GM18511 (cell line): ENCODE data around the gene UXT.
"Not testable (repeated sequence)": the region's sequence is repeated elsewhere in the genome, so short reads cannot be mapped to it uniquely, and the experiment has no call there.

Experiments used
- ATAC-seq: cut with Tn5 transposase; IDR thresholded peaks from one replicate; pipeline ENCODE4 v1.9.1; 2021; ENCODE audit warnings: mild to moderate bottlenecking, moderate library complexity; ENCODE audit not compliant: unreplicated experiment

UXT gene, protein sequence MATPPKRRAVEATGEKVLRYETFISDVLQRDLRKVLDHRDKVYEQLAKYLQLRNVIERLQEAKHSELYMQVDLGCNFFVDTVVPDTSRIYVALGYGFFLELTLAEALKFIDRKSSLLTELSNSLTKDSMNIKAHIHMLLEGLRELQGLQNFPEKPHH

DNA sequence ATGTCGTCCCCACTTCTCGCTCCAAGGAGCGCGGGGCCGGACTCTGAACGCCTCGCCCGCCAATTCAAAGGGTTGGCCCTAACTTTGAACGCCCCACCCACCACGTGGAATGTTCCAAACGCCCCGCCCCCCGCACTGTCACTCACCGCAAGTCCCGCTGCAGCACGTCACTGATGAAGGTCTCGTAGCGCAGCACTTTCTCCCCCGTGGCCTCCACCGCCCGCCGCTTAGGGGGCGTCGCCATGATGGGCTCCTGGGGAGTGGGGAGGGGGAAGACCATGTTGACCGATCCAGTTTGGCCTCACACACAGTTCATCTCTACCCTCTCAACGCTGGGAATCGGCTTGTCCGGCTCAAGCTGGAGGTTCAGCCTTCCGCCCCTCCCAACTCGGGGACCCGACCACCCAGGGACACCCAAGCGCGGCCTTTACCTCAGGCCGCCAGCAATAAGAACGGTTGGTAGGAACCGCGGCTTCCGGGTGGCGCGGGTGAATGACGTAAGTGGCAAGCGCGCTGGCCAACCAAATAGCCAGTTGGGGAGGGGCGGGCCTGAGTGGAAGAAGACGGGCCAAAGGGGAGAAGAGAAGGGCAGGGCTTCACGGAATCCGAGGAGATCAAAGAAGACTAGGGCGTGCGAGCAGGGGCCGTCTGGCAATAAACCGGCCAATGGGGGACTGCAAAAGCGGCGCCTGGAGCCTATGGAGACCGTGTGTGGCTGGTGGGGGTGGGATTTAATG lies at the start of gene UXT:
Gene UXT, minus strand, starts transcription at position 497 of the 737 bp plus-strand sequence. Its CDS starts 253 bp downstream, at position 244.
- ATAC-seq, result peak; percentile 87

DNA sequence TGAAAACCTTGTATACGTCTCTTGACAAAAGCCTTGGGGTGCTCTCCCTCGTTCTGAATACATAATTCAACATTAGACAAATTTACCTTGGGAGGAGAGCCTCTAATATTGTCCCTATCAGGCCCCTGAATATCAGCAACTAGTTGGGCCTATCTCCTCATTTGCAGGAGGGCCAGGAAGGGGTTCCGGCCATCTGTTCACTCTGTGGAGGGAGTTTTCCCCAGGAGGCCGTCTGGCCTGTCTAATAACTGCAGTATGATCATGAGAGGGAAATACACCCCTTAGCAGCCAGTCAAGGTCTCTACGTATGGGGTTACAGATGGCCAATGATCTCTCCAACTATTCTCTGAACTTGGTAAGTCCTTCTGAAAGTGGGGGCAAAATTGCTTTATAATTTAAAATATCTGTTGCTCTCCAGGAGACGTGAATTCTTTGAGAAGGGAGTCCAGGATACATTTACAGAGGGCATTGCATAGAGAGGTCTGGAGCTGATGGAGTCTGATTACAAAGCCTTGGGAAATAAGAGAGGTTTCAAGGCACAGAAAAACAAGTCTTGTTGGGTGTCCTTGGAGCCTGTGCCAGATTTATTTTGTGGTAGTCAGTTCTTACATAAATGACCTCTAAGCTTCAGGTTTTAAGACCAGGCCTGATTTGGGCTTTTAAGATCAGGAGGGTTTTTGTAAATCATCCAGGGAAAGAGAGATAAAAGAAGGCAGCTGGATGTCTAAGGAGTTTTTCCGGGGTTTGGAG lies 48.2 kb upstream of the UXT start:
- ATAC-seq, result no peak

DNA sequence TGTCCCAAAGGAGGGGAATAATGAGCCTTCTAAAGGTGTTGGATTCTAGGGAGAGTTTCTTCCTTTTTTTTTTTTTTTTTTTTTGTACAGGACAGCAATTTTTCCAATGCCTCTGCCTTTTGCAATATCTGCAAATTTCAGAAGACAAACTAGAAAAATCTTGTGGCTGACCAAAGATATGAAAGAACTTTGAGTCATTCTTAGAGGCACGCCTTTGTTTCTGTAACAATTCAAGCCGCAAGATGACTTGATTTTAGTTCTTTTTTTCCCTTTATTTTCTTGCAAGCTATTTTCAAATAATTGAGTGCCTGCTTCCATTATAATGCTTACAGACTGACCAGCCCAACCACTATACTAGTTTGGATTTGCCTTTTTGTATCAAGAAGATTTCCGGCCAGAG lies 47.6 kb upstream of the UXT start:
- ATAC-seq, result no peak

GRCh38 chrX:47704736-47705135 lies 45.8 kb upstream of the UXT start:
- no peak for ATAC-seq

DNA sequence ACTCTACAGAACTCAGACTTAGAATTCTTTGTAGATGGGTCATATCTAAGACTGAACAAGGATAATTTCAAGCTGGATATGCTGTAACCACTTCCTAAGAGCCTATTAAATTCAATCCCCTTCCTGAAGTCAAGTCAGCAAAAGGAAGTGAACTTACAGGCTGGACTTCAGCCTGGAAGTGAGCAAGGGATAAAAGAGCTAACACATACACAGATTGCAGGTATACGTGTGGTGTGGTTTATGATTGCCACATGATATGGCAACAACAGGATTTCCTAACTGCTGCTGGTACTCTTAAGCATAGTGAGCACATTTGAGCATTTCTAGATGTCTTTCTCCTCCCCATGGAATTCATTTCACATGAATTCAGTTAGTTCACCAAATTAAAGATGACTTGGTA lies 38.2 kb upstream of the UXT start:
- ATAC-seq, result no peak

- ATAC-seq, result no peak
Observed at GRCh38 chrX:47690175-47690574, 31.2 kb upstream of the UXT start.

GRCh38 chrX:47687263-47687662 lies 28.3 kb upstream of the UXT start:
- ATAC-seq, result no peak

DNA sequence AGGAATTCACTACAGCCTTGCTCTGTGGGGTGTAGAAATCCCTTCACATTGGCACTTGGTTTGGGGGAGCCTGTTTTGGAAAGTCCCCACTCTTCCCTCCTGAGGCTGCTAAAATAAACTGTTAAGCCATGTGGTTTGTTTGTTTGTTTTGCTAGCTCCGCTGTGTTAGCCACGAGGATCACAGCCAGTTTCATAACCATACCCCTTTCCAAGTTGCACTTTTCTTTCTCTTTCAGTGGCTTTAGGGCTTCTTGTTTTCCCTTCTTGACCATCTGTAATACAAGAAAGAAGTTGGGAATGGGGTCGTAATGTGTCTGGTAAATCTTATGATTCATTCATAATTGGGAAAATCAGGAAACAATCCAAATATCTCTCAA lies 24.8 kb upstream of the UXT start:
- ATAC-seq, result no peak

DNA sequence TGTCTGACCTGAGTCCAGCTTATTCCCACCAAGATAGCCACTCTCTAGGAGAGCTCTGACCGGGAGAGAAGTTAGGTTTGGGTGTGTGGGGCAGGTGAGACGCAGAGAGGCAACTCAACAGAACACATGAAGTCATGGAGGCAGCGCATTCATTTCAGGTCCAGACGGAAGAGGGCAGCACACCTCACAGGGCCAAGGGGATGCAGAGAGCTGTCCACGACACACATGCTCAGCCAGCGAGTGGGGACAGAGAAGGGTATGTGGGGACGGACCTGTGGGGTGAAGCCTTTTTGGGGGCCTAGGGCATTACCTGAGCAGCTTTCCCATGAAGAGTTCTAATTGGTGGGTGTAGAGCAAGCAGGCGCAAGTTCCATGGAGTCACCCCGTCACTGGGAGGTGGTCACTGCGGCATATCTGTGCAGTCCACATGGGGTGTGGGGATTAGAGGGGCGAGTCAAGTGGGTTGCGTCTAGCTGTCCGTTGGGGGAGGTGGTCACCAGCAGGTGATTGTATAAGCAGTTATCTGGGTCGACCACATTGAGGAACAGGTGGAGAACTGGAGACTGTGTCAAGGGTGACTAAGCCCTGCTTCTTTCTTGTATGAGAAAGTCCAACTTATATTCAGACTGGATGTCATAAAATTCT lies 24.3 kb upstream of the UXT start:
- no peak for ATAC-seq

DNA sequence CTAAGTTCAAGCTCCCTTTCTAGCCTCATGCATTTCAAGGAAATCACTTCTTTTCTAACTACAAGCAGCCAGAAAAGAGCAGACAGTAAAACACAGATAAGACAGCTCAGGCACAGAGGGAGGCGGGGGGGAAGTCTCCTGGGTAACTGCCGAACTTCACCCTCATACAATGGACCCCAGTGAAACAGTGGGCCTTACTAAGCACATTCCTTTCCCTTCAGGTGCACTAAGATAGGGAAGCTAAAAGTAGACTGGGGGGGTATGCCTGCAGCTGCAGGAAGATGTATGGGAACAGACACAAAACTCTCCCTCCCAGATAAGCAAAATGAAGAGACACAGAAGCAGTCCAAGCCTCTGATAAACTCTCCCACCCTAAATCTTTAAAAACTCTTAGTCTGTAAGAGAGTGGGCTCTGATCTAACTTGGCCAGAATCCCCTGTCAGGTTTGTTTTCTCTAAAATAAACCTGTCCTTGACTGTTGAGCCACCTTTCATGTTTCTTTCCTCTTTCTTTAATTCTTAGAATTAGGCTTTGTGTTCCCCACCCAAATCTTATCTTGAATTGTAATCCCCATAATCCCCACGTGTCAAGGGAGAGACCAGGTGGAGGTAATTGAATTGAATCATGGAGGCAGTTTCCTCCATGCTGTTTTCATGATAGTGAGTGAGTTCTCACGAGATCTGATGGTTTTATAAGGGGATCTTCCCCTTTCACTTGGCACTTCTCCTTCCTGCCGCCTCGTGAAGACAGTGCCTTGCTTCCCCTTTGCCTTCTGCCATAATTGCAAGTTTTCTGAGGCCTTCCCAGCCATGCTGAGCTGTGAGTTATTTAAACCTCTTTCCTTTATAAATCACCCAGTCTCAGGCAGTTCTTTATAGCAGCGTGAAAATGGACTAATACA lies 17.2 kb upstream of the UXT start:
- ATAC-seq, result not testable (repeated sequence)

DNA sequence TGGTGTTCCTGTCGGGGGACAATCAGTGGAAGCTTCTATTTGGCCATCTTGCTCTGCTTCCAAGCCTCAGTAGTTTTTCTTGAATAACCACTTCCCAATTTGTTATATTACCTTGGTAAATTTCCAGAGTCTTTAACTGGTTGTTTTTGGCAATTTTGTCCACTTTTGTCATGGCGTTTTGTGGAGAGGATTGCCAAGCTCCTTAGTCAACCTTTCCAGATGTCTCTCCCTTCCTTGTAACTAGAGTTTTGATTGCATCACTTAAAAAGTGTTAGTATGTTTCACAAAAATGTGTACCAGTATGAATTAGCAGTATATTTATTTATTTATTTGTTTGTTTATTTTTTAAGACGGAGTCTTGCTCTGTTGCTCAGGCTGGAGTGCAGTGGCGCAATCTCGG lies 15.8 kb upstream of the UXT start:
- ATAC-seq, result no peak

DNA sequence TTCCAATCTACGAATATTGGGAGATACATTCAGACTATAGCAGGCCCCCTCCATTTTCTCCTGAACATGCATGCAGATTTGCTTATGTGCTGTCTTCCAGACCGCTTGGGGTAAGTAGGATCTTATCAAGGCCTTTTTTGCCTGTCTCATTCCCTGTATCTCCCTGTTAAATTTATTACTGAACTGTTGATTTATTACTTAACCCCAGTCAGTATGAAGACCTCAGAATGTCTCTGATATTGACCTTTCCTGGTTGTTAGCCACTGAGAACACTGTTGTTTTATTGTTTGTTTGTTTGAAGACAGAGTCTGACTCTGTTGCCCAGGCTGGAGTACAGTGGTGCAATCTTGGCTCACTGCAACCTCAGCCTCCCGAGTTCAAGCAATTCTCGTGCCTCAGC lies 6.8 kb upstream of the UXT start:
- not testable (repeated sequence) for ATAC-seq

- ATAC-seq, result no peak
Observed at GRCh38 chrX:47664737-47665136, 5.8 kb upstream of the UXT start.

DNA sequence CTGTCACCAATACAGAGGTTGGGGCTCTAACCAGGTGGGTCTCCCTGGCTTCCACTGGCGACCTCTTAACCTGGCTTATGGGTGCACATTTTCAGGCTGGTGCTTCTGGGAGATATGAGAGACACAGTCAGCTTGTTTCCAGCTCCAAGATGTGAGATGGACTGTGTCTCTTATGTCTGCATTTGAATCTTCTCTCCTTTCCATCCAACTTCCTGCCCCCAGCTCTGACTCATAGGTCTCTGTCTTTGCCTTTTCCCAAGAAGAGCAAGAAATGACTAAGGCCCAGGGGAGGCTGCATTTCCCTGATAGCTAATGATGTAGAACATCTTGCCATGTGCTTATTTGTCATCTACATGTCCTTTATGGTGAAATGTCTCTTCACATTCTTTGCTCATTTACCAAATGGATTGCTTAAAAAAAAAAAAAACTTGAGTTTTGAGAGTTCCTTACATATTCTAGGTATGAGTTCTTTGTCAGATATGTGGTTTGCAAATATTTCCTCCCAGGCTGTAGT lies 3.2 kb upstream of the UXT start:
- ATAC-seq, result no peak

- ATAC-seq, result no peak
Observed at GRCh38 chrX:47661539-47661938, 2.6 kb upstream of the UXT start.

- ATAC-seq, result no peak
Observed at GRCh38 chrX:47659421-47659726, 394 bp upstream of the UXT start.

DNA sequence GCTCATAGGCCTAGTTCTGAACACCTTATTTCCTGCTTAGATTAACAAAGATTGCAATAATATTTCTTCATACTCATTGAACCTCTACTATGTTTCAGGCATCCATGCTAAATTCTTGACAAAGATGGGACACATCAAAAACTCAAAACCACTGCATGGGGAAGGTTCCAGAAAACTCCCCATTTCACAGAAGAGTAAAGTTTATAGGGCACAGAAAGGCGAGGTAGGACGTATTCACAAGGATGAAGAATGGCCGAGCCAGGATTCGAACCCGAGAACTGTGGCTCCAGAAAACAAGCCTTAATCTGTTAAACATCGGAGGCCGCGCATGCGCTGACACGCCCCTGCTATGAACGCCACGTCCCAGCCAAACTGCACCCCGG lies 688 bp downstream of the UXT start:
- ATAC-seq, result no peak

DNA sequence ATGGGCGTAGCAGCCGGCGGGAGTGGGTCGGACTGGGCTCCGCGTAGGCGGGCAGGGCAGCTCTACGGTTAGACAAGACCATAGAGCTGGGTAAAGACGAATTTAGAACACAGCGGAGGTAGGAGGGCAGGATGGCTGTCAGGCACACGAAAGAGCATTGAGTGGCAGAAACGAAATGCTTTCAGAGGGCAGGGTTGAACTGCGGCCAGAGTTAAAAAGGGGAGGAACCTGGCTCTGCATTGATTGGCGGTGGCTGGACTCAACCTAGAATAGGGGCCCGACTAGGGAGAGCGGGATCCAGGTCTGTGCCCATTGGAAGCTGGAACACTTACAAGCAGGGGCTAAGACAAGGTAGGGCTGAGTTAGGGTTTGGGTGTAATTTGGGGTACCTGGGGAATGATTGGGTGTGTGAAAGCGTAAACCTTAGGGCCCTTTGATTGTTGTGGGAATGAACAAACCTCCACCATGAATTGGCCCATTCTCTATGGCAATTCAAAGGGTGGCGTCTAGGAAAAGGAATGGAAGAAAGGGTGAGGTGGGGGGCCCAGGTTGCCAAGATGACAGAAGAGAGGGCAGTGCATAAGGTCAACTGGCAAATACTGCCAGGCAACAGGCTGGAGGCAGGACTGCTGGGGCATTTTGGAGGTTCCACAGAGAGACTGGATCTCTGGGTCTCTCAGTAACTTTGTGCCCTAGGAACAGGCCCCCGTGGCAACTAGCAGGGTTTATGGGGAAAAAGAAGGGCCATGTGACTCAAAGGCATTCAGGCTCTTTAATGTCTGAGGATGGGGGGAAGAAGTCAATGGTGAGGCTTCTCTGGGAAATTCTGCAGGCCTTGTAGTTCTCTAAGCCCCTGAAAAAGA lies 7.7 kb downstream of the UXT start:
- ATAC-seq, result no peak

- peak; percentile 92 for ATAC-seq
Observed at GRCh38 chrX:47650164-47651042, 8.6 kb downstream of the UXT start, which contains the start of gene ELK1. Gene ELK1, minus strand, starts transcription at chrX:47650563. Its CDS starts 9,122 bp downstream, at chrX:47641441.
